Measurements from ENCODE around the gene SPATA12. TPM values are rescaled to one million over a fixed set of nuclear protein-coding genes. Genes with fewer than 3 reads are reported as not detected.

SPATA12 gene
- total RNA-seq, 1 donor from 2014 or later = 0.38 TPM

GRCh38 chr3:57098418-57099310 is 38.2 kb downstream of the SPATA12 start:
- no peaks in the 10 kb centered on the region for H3K27me3 ChIP-seq (ENCODE audit: control insufficient read depth, insufficient read depth, low read length)
- H3K4me3 ChIP-seq (ENCODE audit: low read depth, low read length) = no peak overlapping the region
- DNase-seq (ENCODE audit: low read depth) = no peak
- TF ChIP-seq CTCF (IDR thresholded peaks at IDR 0.05; ENCODE audit: insufficient read depth, low read length, poor library complexity, severe bottlenecking) = no peak
- H3K36me3 ChIP-seq (ENCODE audit: control insufficient read depth, insufficient read depth, low read length) = peaks cover 1% of the 10 kb centered on the region

GRCh38 chr3:57100046-57100695 is 39.7 kb downstream of the SPATA12 start:
- H3K27me3 ChIP-seq (ENCODE audit: control insufficient read depth, insufficient read depth, low read length) = no peaks in the 10 kb centered on the region
- H3K36me3 ChIP-seq (ENCODE audit: control insufficient read depth, insufficient read depth, low read length) = peaks cover 1% of the 10 kb centered on the region
- H3K4me3 ChIP-seq (ENCODE audit: low read depth, low read length) = no peak overlapping the region
- no peak for DNase-seq (ENCODE audit: low read depth)
- TF ChIP-seq CTCF (IDR thresholded peaks at IDR 0.05; ENCODE audit: insufficient read depth, low read length, poor library complexity, severe bottlenecking) = peak; percentile 83

- H3K27me3 ChIP-seq (ENCODE audit: control insufficient read depth, insufficient read depth, low read length) = no peaks in the 10 kb centered on the region
- TF ChIP-seq CTCF (IDR thresholded peaks at IDR 0.05; ENCODE audit: insufficient read depth, low read length, poor library complexity, severe bottlenecking) = no peak
- no peak for DNase-seq (ENCODE audit: low read depth)
- no peak overlapping the region for H3K4me3 ChIP-seq (ENCODE audit: low read depth, low read length)
- no peaks in the 10 kb centered on the region for H3K36me3 ChIP-seq (ENCODE audit: control insufficient read depth, insufficient read depth, low read length)
Measured at GRCh38 chr3:57105585-57105984, 45.1 kb downstream of the SPATA12 start.

- no peak for DNase-seq (ENCODE audit: low read depth)
- no peaks in the 10 kb centered on the region for H3K36me3 ChIP-seq (ENCODE audit: control insufficient read depth, insufficient read depth, low read length)
- H3K4me3 ChIP-seq (ENCODE audit: low read depth, low read length) = no peak overlapping the region
- no peak for TF ChIP-seq CTCF (IDR thresholded peaks at IDR 0.05; ENCODE audit: insufficient read depth, low read length, poor library complexity, severe bottlenecking)
- no peaks in the 10 kb centered on the region for H3K27me3 ChIP-seq (ENCODE audit: control insufficient read depth, insufficient read depth, low read length)
Measured at GRCh38 chr3:57108684-57109083, 48.2 kb downstream of the SPATA12 start.

- Histone ChIP-seq H3K36me3 (ENCODE audit: control insufficient read depth, insufficient read depth, low read length) (no peaks in the 10 kb centered on the region), H3K4me3 (ENCODE audit: low read depth, low read length) (no peak overlapping the region), H3K27me3 (ENCODE audit: control insufficient read depth, insufficient read depth, low read length) (no peaks in the 10 kb centered on the region)
- TF ChIP-seq CTCF (IDR thresholded peaks at IDR 0.05; ENCODE audit: insufficient read depth, low read length, poor library complexity, severe bottlenecking) = no peak
- no peak for DNase-seq (ENCODE audit: low read depth)
Measured at GRCh38 chr3:57109437-57110199, 49.2 kb downstream of the SPATA12 start.
